22Rv1 (cell line): Measurements from ENCODE around the gene RAB20.

Experiments
- CTCF ChIP-seq: fragments of 450-650 bp; IDR thresholded peaks from 2 replicates; pipeline ENCODE4 v1.5.1; 2017; ENCODE audit warnings: mild to moderate bottlenecking
- ZFX ChIP-seq: fragments of 450-650 bp; IDR thresholded peaks from 2 replicates; pipeline ENCODE4 v1.6.1; 2017; ENCODE audit warnings: antibody characterized with exemption, borderline replicate concordance

- no peak for TF ChIP-seq CTCF
- TF ChIP-seq ZFX, result no peak
These were observed 12.6 kb upstream of the RAB20 start for GRCh38 chr13:110574161-110574560.
